Stimulated activated CD4-positive, alpha-beta T cell treated with anti-CD3 and anti-CD28 coated beads, Interleukin-1b, Interleukin-23, amount 100 ng/mL, for 24 hours (primary cell): Measurements from ENCODE around the gene LSMEM2.
A peak's percentile ranks its signal among the peaks of the same experiment; 100 is the strongest.

Experiments used
- DNase-seq, 4 experiments: peaks; one replicate each; pipeline ENCODE4 v3.0.0-alpha.2; 2020; ENCODE audit warnings: low read depth in 4 of 4, low spot score in 1 of 4

The LSMEM2 gene

GRCh38 chr3:50337175-50337861 is 58.4 kb downstream of the LSMEM2 start:
- DNase-seq, result peak; percentile 86 to 99 (median 93)
